Right kidney (tissue), 1 donor: ENCODE data around the gene THSD4.

Source experiments
- DNase-seq: peaks from one replicate; pipeline ENCODE4 v3.0.0-alpha.2; 2016

The THSD4 gene

DNA sequence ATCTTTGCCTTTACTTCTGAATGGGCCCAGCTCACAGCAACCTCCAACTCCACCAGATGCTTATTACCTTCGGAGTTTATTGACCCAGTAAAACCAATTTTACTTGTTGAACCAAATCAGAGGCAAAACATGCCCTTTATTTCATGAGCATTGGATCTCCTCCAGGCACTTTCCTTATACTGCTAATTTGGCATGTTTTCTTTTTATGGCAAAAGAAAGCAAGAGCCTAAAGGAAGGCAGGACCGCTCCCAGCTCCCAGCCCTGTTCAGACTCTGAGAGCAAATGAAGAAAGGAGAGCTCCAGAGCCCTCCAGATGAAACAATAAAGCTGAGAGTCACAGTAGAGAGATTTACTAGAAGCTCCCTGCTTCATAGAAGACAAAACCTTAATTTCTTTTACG is 613.6 kb downstream of the THSD4 start:
- no peak for DNase-seq

DNA sequence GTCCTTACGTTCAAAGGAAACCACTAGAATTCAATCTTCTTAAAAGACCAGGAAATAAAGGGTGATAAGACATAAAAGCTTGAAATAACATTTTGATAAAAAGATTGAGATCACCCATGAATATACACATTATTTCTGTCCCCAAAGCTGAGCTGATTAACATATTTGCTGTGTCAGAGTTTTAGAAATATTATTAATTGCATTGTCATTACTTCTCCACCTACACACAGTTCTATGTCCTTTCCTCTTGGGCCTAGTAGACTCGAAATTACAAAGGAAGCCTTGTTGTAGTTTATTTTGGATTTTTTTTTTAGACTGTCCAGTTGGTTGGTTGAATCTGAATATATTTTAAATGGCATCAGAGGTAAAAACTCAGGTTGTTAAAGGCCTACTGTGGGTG is 614.0 kb downstream of the THSD4 start:
- DNase-seq: no peak

DNA sequence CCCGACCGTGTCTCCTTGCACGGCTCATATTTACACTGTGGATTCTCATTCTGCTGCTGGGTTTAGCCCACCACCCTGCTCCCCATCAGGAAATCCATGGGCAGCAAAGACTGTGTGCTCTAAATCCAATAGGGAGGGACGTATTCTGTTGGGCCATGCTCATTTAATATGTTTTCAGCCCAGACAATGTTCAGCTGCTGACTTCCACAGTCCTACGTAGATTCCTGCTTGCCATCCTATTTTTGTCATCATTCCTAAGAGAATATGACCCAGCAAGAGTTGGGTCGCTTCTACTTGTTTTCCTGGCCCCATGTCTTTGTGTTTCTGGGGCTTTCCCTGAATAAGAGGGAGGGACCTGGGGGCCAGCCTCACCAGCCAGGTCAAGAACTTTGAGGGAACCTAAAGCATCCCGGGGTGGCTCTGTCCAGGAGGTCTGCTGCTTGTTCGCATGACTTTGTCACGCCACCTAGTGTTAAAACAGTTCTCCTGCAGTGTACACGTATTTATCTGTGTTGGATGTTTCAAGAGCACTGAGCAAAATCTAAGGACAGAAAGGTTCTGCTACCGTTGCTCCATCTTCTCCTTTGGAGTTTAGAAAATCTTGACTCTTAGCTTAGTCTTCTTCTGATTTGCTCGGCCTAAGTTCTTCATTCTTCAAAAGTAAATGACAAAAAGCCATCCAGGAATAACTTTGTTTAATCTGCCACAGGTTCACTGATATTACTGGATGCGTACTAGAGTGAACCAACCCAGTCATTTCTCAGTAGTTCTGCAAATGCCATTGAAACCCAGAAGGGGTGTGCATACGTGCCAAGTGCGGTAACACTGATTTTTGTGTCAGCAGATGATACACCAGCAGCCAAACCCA is 615.2 kb downstream of the THSD4 start:
- DNase-seq: peak; percentile 40

DNA sequence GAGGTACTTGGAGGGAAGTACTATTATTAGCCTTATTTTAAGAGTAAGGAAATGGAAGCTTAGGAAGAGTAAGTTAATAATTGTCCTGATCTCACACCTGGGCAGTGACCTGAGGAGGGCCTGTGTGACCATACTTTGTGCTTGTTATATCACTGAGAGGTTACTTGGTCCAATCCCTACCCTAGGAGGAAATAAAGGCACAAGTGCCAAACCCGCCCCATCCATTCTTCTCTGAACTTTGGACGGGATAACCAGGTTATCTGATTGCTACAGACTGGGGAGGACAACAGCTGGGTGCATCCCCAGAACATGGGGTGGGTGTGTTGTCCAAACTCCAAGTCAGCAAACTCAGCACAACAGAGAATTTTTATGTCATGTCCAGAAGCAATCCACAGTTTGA is 617.4 kb downstream of the THSD4 start:
- no peak for DNase-seq

DNA sequence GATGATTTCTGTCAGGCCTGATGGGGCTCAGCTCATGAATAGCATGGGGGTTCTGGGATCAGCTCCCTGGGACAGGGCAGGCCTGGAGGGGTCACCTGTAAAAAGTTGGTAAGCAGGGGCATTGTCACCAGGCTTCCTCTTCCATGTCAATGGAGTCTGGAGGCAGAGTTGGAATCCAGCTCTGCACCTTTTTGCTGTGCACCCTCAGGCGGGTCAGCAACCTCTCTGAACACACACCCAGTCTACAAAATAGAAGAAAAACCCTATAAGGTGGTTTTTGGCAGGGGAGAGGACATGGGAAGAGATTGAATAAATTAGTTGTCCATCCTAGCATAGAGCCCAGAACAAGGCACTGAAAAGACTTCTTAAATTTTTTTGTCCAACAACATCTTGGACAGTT is 617.9 kb downstream of the THSD4 start:
- DNase-seq: no peak

DNA sequence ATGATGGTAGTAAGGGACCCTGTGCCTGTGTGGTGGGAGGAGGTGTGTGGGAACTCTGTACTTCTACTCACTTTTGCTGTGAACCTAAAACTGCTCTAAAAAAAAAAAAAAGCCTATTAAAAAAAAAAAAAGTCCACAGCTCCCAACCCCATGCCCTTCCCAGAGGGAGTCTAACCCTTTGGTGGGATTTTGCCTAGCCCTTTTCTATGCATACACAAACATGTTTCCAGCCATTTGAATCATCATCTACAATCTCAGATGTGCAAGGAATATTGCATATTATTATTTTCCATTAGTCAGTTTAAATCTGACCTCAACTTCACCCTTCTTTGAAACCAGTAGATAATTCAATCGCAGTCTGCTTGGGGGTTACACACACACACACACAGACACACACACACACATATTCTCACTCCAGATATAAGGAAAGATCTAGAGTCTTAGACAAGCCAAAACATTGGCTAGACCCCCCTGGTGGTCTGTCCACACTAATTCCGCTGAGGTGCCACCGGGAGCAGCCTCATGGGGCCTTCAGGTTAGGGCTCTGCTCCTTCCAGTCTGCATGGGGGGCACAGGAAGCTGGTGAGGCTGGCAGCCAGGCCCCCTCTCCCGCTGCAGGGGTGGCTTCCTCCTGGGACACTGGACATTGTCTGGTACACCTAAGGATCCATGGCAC is 619.6 kb downstream of the THSD4 start:
- DNase-seq: no peak

DNA sequence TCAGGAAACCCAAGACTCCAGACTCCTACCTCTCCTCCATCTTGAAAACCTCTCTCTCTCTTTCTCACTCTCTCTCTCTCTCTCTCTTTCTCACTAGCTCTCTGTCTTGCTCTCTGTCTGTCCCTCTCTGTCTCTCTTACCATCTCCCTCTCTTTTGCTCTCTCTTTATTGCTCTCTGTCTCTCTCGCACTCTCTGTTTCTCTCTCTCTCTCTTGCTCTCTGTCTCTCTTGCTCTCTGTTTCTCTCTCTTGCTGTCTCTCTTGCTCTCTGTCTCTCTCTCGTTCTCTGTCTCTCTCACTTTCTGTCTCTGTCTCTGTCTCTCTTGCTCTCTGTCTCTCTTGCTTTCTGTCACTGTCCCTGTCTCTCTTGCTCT is 620.1 kb downstream of the THSD4 start:
- no peak for DNase-seq

DNA sequence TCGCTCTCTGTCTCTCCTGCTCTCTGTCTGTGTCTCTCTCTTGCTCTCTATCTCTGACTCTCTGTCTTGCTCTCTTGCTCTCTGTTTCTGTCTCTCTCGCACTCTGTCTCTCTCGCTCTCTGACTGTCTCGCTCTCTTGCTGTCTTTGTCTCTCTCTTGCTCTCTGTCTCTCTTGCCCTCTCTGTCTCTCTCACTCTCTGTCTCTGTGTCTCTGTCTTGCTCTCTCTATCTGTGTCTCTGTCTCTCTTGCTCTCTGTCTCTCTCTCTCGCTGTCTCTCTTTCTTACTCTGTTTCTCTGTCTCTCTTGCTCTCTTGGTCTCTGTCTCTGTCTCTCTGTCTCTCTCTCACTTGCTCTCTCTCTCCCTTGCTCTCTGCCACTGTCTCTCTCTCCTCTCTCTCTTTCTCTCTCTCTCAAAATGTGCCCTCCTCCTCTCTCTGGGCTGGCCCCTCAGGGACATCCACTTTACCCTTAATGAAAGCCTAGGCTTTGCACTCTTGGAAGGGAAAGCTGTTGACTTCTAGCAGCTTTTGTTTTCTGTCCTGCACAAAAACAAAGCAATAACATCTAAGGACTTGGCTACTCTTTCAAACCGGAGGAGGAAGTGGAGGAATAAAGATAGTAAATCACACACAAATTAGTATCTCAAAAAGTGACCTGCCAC is 621.1 kb downstream of the THSD4 start:
- no peak for DNase-seq

DNA sequence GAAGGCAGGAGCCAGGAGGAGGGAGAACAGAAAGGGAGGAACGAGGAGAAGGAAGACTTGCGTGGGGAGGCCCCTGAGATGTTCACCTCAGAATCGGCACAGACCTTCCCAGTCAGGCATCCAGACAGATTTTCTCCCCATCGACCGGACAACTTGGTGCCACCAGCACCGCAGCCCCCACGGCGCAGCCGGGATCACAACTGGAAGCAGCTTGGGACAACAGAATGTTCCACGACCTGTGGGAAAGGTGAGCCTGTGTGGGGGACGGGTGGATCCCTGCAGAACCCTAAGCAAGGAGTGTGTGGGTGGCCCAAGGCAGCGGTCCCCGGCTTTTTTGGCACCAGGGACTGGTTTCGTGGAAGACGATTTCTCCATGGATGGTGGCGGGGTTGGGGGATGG is 622.5 kb downstream of the THSD4 start:
- no peak for DNase-seq

DNA sequence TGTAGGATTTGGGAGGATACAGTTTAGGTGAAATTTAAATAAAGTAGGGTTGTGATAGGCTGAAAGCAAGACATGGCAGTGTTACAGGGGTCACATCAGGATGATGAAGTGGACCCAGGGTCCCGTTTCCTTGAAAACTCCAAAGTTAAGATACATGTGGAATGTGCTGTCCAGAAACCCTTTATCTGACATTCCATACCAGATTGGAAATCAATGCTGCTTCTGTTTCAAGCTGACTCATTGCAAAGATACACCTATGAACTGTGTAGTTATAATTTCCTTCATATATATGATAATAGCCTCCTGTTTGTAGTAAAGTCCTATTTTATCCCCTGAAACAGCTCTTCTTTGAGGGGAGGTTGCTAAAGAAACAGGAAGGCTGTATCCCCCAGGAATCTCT is 624.1 kb downstream of the THSD4 start:
- DNase-seq: no peak

DNA sequence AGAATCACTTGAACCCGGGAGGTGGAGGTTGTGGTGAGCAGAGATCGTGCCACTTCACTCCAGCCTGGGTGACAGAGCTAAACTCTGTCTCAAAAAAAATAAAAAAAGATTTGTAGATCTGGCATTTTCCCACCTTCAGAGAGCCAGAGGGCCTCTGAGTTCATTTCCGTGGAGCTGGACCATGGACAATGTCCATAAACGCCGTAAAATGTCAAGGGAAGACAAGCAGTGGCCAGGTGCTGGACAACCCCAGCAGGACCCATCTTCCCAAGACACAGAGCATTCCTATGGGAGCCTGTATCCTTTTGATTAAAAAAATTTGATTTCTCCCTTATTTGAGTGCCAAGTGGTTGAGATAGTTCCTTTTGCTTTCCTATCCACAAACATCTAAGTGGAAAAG is 627.7 kb downstream of the THSD4 start:
- no peak for DNase-seq

DNA sequence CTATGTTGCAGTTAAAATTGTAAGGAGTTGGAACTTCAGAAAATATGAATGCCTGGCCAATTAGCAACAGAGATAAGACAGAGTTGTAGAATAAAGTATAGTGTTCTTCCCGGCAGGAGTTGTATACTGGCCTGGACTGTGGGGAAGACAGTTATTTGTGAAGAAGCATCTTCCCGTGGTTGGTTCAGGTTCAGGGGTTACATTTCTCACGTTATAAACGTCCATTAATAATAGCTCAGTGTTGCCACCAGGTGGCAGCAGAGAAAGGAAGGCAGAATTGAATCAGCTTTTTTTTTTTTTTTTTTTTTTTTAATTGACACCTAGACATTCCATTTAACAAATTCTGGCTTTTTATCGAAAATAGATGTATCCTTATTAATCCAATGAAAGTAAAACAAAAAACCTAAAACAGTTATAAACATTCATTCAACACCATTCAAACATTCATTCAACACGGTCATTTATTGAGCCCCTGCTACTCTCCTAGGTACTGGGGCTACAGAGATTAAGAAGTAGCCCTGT is 628.7 kb downstream of the THSD4 start:
- DNase-seq: no peak

DNA sequence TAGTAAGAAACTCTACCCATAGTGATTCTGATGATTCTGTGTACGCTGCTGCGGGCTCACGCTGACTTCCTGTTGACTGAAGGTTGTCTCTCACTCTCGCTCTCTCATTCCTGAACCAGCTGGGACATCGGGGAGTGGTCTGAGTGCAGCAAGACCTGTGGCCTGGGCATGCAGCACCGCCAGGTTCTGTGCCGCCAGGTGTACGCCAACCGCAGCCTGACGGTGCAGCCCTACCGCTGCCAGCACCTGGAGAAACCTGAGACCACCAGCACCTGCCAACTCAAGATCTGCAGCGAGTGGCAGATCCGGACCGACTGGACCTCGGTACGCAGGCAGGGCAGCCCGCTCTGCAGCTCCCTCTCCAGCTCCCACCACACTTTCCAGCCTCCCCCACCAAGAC is 631.4 kb downstream of the THSD4 start:
- no peak for DNase-seq

DNA sequence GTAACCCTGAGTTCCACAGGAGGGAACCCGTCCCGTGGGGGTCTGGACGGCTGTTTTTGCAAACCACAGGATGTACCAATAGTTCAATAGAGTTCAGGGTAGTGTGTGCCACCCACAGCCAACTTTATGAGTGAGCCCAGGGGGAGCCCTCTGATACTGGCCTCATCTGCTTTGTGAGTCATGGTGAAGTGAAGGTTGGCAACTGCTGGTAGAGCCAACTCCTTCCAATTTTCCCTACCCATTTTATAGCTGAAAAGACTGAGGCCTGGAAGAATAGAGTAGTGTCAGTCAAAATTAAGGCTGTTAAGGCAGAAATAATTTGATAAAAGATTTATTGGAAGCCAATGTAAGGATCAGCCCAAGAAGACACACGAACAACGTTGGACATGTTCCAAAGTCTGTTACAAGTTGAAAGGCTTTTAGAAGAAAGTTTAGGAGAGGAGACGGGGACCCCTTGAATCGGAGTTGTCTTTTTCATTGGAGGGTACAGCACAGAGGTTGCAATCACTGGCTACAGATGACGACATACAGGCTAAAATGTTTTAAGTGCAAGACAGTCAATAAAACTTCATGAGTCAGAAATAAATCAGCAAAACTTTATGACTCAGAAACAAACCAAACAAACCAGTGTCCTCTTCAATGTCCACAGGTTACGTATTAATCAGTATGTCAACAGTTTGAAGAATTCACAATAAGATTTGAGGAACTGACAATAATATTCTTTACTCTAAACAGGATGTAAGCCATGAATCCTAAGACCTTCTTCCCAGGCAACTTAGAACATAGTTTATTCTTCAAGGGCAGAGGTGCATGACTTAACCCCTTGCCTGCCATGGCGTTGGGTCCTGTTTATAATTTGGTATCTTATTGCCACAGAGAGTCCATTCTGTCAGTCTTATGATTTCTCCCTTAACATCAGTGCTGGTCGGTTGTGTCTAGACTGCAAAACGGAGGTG is 632.1 kb downstream of the THSD4 start:
- no peak for DNase-seq

DNA sequence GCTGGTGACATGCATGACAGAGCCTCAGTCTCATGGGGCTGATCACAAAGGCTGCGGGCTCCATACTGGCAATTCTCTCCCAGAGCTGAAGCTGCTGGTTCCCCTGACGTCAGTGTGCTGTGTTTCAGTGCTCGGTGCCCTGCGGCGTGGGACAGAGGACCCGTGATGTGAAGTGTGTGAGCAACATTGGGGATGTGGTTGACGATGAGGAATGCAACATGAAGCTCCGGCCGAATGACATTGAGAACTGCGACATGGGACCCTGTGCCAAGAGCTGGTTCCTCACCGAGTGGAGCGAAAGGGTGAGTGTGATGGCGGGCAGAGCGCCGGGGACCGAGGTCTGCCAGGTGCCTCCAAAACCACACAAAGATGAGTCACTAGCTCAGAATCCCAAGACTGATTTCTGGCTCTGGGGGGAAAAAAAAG is 633.0 kb downstream of the THSD4 start:
- no peak for DNase-seq

DNA sequence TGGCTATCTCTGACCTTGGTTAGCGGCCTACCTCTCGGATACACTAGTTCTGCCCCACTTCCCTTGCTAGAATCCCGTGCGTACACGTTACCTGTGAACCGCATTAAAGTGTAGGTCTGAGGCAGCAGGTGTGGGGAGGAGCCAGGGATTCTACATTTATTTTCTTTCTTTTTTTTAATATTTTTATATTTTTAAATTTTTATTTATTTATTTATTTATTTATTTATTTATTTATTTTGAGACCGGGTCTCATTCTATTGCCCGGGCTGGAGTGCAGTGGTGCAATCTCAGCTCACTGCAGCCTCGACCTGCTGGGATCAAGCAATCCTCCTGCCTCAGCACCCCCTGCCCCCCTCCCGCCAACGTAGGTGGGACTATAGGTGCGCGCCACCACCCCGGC is 634.2 kb downstream of the THSD4 start:
- no peak for DNase-seq

DNA sequence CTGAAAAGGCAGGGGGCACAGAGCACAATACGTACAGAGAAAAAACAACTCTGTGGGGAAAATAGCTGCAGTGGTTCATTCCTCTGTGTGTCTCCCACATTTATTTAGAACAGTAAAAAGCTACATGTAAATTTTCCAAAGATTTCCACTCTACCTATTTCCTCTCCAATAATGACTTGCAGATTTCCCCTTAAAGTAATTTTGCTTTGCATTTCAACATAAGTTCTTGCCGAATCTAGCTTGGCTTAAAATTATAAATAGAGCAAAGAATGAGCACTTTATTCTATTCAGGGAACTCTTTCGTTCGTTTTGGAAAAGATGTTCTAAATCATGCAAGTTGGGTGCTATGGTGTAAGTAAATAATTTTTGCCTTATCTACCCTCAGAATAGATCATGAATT is 636.9 kb downstream of the THSD4 start:
- DNase-seq: no peak

DNA sequence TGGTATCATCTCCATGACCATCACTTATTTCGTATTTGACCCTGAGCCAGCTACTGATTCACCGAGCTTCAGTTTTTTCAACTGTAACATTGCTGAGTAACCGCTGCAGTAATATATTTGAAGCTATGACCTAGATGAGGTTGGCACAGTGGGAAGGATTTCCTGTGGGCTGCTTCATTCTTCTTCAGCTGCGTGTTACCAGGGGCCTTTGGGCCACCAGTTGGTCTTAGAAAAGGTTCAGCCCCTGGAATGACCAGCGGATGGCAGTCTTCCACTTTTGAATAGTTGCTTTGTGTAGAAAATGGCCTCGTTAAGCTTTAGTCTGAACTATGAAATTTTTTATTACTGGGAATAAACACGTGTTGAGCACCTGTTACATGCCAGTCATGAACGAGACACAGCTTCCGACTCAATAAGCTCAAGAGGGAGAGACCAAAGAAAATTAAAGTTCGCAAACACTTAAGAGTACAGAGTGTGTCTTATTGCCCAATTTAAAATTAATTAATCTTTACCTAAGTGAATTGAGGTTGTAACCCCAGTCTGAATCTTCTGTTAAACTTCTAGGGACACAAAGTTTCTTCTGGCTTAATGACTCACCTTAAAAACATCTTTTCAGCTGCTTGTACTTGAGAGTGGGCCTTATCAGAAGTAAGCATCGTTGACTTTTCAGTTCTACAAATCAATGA is 637.5 kb downstream of the THSD4 start:
- DNase-seq: no peak

DNA sequence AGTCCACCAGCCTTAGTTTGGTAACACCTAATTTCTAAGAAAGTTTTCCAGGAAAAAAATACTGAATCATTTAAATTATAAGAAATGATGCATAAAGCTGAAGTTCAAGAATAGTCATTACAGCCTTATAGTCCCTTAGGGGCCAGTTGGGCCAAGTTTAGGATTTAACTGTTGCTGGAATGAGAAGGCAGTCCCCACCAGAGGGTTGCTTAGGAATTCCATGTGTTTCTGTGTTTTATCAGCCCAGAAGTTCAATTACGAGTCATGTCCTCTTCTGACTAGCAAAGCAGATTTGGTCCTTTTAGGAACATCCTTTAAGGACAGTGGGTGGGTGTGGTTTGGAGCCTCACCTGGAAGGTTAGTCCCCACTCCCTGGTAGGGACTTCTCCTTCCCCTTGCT is 638.1 kb downstream of the THSD4 start:
- DNase-seq: no peak

DNA sequence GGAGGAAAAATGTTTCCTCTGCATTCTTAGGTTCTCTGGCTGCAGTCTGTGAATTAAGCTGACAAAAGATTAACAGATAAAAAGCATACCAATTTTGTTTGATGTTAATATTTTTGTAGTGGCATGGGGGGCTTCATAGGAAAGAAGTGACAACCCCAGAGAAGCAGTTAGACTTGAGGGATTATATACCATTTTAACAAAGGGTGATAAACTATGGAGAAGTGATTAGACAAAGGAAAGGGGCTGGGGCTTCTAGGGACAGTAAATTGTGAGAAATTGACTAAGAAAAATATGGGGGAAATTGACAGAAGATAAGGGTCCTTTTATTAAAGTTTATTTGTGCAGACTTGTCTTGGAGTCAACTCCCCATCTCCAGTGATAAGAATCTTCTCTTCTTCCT is 639.4 kb downstream of the THSD4 start:
- DNase-seq: no peak
